Measurements from ENCODE around the gene HDHD3.
"Not testable (repeated sequence)": the region's sequence is repeated elsewhere in the genome, so short reads cannot be mapped to it uniquely, and the experiment has no call there.

HDHD3 gene

GRCh38 chr9:113379094-113379828 lies 2.5 kb upstream of the HDHD3 start:
- H4K20me1 ChIP-seq (ENCODE audit: low read depth, low read length); H3K27me3 ChIP-seq (ENCODE audit: low read length); H3K9me2 ChIP-seq (replicated peaks; ENCODE audit: insufficient read depth, low read length); H3K4me2 ChIP-seq (ENCODE audit: low read depth, low read length, poor library complexity, severe bottlenecking); H2AFZ ChIP-seq (ENCODE audit: low read depth, low read length, severe bottlenecking); H3F3A ChIP-seq (ENCODE audit: insufficient read depth); H3K4me3 ChIP-seq (ENCODE audit: insufficient read depth, low read length, poor library complexity, severe bottlenecking); H3K27ac ChIP-seq (ENCODE audit: low read depth, low read length); H3K9me3 ChIP-seq (ENCODE audit: insufficient read depth, low read length); H3K79me2 ChIP-seq (ENCODE audit: insufficient read depth, low read length); H3K9ac ChIP-seq (ENCODE audit: low read length); H3K36me3 ChIP-seq (ENCODE audit: low read length): not testable (repeated sequence)

- peak overlapping the region; percentile 55 for H3K4me2 ChIP-seq (ENCODE audit: low read depth, low read length, poor library complexity, severe bottlenecking)
- H3K9ac ChIP-seq (ENCODE audit: low read length), result no peak overlapping the region
- H3F3A ChIP-seq (ENCODE audit: insufficient read depth), result no peaks in the 10 kb centered on the region
- H2AFZ ChIP-seq (ENCODE audit: low read depth, low read length, severe bottlenecking), result no peak overlapping the region
- no peaks in the 10 kb centered on the region for H3K9me2 ChIP-seq (replicated peaks; ENCODE audit: insufficient read depth, low read length)
- H3K4me3 ChIP-seq (ENCODE audit: insufficient read depth, low read length, poor library complexity, severe bottlenecking), result no peak overlapping the region
- H3K9me3 ChIP-seq (ENCODE audit: insufficient read depth, low read length), result no peaks in the 10 kb centered on the region
- no peaks in the 10 kb centered on the region for H3K79me2 ChIP-seq (ENCODE audit: insufficient read depth, low read length)
- H4K20me1 ChIP-seq (ENCODE audit: low read depth, low read length), result no peaks in the 10 kb centered on the region
- H3K27me3 ChIP-seq (ENCODE audit: low read length), result no peaks in the 10 kb centered on the region
- H3K27ac ChIP-seq (ENCODE audit: low read depth, low read length), result no peak overlapping the region
- H3K36me3 ChIP-seq (ENCODE audit: low read length), result no peaks in the 10 kb centered on the region
- TF ChIP-seq CTCF (IDR thresholded peaks at IDR 0.05; ENCODE audit: insufficient read depth, low read length, poor library complexity, severe bottlenecking), result no peak
- no peak for TF ChIP-seq EZH2phosphoT487 (conservative IDR thresholded peaks at IDR 0.05; ENCODE audit: low read length)
Observed at GRCh38 chr9:113375057-113376023, 1.4 kb downstream of the HDHD3 start.

GRCh38 chr9:113373676-113374392 lies 3.0 kb downstream of the HDHD3 start:
- no peaks in the 10 kb centered on the region for H3K9me3 ChIP-seq (ENCODE audit: insufficient read depth, low read length)
- no peak for TF ChIP-seq EZH2phosphoT487 (conservative IDR thresholded peaks at IDR 0.05; ENCODE audit: low read length)
- no peak for TF ChIP-seq CTCF (IDR thresholded peaks at IDR 0.05; ENCODE audit: insufficient read depth, low read length, poor library complexity, severe bottlenecking)
- H3K9me2 ChIP-seq (replicated peaks; ENCODE audit: insufficient read depth, low read length), result no peaks in the 10 kb centered on the region
- no peaks in the 10 kb centered on the region for H3K27me3 ChIP-seq (ENCODE audit: low read length)
- H3K36me3 ChIP-seq (ENCODE audit: low read length), result no peaks in the 10 kb centered on the region
- no peak overlapping the region for H3K4me3 ChIP-seq (ENCODE audit: insufficient read depth, low read length, poor library complexity, severe bottlenecking)
- H3K4me2 ChIP-seq (ENCODE audit: low read depth, low read length, poor library complexity, severe bottlenecking), result no peak overlapping the region
- no peak overlapping the region for H2AFZ ChIP-seq (ENCODE audit: low read depth, low read length, severe bottlenecking)
- no peaks in the 10 kb centered on the region for H3F3A ChIP-seq (ENCODE audit: insufficient read depth)
- H3K27ac ChIP-seq (ENCODE audit: low read depth, low read length), result no peak overlapping the region
- no peaks in the 10 kb centered on the region for H4K20me1 ChIP-seq (ENCODE audit: low read depth, low read length)
- H3K79me2 ChIP-seq (ENCODE audit: insufficient read depth, low read length), result no peaks in the 10 kb centered on the region
- H3K9ac ChIP-seq (ENCODE audit: low read length), result no peak overlapping the region

Data from SU-DHL-6 (cell line).